Neural cell (in vitro differentiated cells): ENCODE data around the gene NKPD1. TPM values are rescaled to one million over a fixed set of nuclear protein-coding genes. Genes with fewer than 3 reads are reported as not detected.

Experiments used
- H2AFZ ChIP-seq: fragments of 200-600, 300-800 bp; sonication (generic), shearing (Covaris generic); 2 replicates; pipeline ENCODE4 v1.6.0; 2014; ENCODE audit warnings: low read depth, mild to moderate bottlenecking, antibody characterized with exemption, low read length, moderate library complexity
- H3F3A ChIP-seq: fragments of 200-600 bp; shearing (Covaris generic); 2 replicates; pipeline ENCODE4 v1.6.1; 2016; ENCODE audit warnings: mild to moderate bottlenecking, moderate library complexity, mixed read lengths, antibody characterized with exemption, low read length; ENCODE audit not compliant: insufficient read depth, poor library complexity, severe bottlenecking
- H3K27ac ChIP-seq: fragments of 200-600, 300-800 bp; sonication (generic), shearing (Covaris generic); 2 replicates; pipeline ENCODE4 v1.5.1; 2014; ENCODE audit warnings: mild to moderate bottlenecking, low read length, moderate library complexity
- H3K27me3 ChIP-seq: fragments of 300-800, 200-600 bp; sonication (generic), shearing (Covaris generic); 2 replicates; pipeline ENCODE4 v1.6.0; 2014; ENCODE audit warnings: mild to moderate bottlenecking, low read depth, low read length, moderate library complexity; ENCODE audit not compliant: insufficient read depth
- H3K36me3 ChIP-seq: fragments of 300-800, 200-600 bp; sonication (generic), shearing (Covaris generic); 2 replicates; pipeline ENCODE4 v1.5.1; 2014; ENCODE audit warnings: mild to moderate bottlenecking, antibody characterized with exemption, low read length, moderate library complexity; ENCODE audit not compliant: insufficient read depth
- H3K4me2 ChIP-seq: fragments of 300-800, 200-600 bp; sonication (generic), shearing (Covaris generic); 2 replicates; pipeline ENCODE4 v1.6.0; 2014; ENCODE audit warnings: mild to moderate bottlenecking, low read length
- H3K4me3 ChIP-seq: fragments of 300-800, 200-600 bp; sonication (generic), shearing (Covaris generic); 2 replicates; pipeline ENCODE4 v1.5.1; 2014; ENCODE audit warnings: mild to moderate bottlenecking, low read length, moderate library complexity
- H3K79me2 ChIP-seq: fragments of 200-600 bp; shearing (Covaris generic); replicated peaks from 2 replicates; pipeline ENCODE4 v1.6.0; 2014; ENCODE audit warnings: mild to moderate bottlenecking, low read length, moderate library complexity; ENCODE audit not compliant: insufficient read depth
- H3K9ac ChIP-seq: fragments of 300-800, 200-600 bp; sonication (generic), shearing (Covaris generic); 2 replicates; pipeline ENCODE4 v1.6.1; 2016; ENCODE audit warnings: mild to moderate bottlenecking, low read length, mixed read lengths
- H3K9me2 ChIP-seq: fragments of 200-600 bp; shearing (Covaris generic); 2 replicates; pipeline ENCODE4 v1.6.1; 2016; ENCODE audit warnings: mild to moderate bottlenecking, low read length, mixed read lengths; ENCODE audit not compliant: insufficient read depth
- H3K9me3 ChIP-seq: fragments of 200-600, 300-800 bp; sonication (generic), shearing (Covaris generic); 2 replicates; pipeline ENCODE4 v1.6.1; 2016; ENCODE audit warnings: mild to moderate bottlenecking, mixed run types, low read length, moderate library complexity, mixed read lengths
- H4K20me1 ChIP-seq: fragments of 200-600 bp; shearing (Covaris generic); 2 replicates; pipeline ENCODE4 v1.6.1; 2016; ENCODE audit warnings: mild to moderate bottlenecking, mixed run types; ENCODE audit not compliant: insufficient read depth
- CTCF ChIP-seq: fragments of 450-650 bp; IDR thresholded peaks from 2 replicates; pipeline ENCODE4 v1.5.1; 2014; ENCODE audit warnings: antibody characterized with exemption, mild to moderate bottlenecking, moderate library complexity; ENCODE audit not compliant: poor library complexity, severe bottlenecking
- EP300 ChIP-seq: fragments of 450-650 bp; conservative IDR thresholded peaks from 2 replicates; pipeline ENCODE4 v1.6.1; 2014; ENCODE audit warnings: antibody characterized with exemption, mild to moderate bottlenecking, moderate library complexity; ENCODE audit not compliant: poor library complexity, severe bottlenecking
- EZH2 ChIP-seq: fragments of 200-600, 300-800 bp; shearing (Covaris generic), sonication (generic); IDR thresholded peaks from 2 replicates; pipeline ENCODE4 v1.6.1; 2014; ENCODE audit warnings: antibody characterized with exemption, low read length, borderline replicate concordance, mild to moderate bottlenecking; ENCODE audit not compliant: insufficient read depth, poor library complexity, severe bottlenecking
- MXI1 ChIP-seq: fragments of 450-650 bp; conservative IDR thresholded peaks from 2 replicates; pipeline ENCODE4 v1.6.1; 2014; ENCODE audit warnings: antibody characterized with exemption, mild to moderate bottlenecking; ENCODE audit not compliant: poor library complexity, severe bottlenecking
- POLR2AphosphoS5 ChIP-seq: IDR thresholded peaks from 2 replicates; pipeline ENCODE4 v1.6.1; 2012
- RAD21 ChIP-seq: fragments of 450-650 bp; conservative IDR thresholded peaks from 2 replicates; pipeline ENCODE4 v1.6.1; 2014; ENCODE audit warnings: antibody characterized with exemption, mild to moderate bottlenecking, moderate library complexity
- REST ChIP-seq: IDR thresholded peaks from 2 replicates; pipeline ENCODE4 v1.6.1; 2012; ENCODE audit warnings: borderline replicate concordance
- SMC3 ChIP-seq: fragments of 450-650 bp; conservative IDR thresholded peaks from 2 replicates; pipeline ENCODE4 v1.6.1; 2014; ENCODE audit warnings: antibody characterized with exemption, mild to moderate bottlenecking, moderate library complexity; ENCODE audit not compliant: poor library complexity
- TAF1 ChIP-seq: IDR thresholded peaks from 2 replicates; pipeline ENCODE4 v1.6.1; 2012; ENCODE audit warnings: low read depth
- polyA plus RNA-seq: library from polyadenylated mRNA; depleted of rRNA; stranded (reverse); fragments of >200 nt; gene quantifications from 2 replicates; pipeline ENCODE4 v1.2.3, GENCODE V29; 2014

NKPD1 gene
- polyA plus RNA-seq, 1 donor from 2014 or later = 2.8 TPM

GRCh38 chr19:45140144-45140503, 20.7 kb downstream of the NKPD1 start:
- TF ChIP-seq RAD21 (no peak), MXI1 (no peak), POLR2AphosphoS5 (no peak), SMC3 (no peak), REST (no peak), TAF1 (no peak), EP300 (no peak), CTCF (no peak), EZH2 (no peak)
- Histone ChIP-seq H2AFZ (no peak overlapping the region), H3K79me2 (peaks cover 3% of the 10 kb centered on the region), H3K9me3 (no peaks in the 10 kb centered on the region), H3K27me3 (no peaks in the 10 kb centered on the region), H3K9me2 (no peaks in the 10 kb centered on the region), H3K9ac (no peak overlapping the region), H4K20me1 (no peaks in the 10 kb centered on the region), H3K27ac (no peak overlapping the region), H3K4me3 (no peak overlapping the region), H3F3A (no peaks in the 10 kb centered on the region), H3K4me2 (no peak overlapping the region), H3K36me3 (no peaks in the 10 kb centered on the region)

GRCh38 chr19:45139286-45140143, 21.3 kb downstream of the NKPD1 start:
- no peak overlapping the region for H2AFZ ChIP-seq
- H3K27me3 ChIP-seq = no peaks in the 10 kb centered on the region
- no peaks in the 10 kb centered on the region for H3K36me3 ChIP-seq
- no peaks in the 10 kb centered on the region for H3F3A ChIP-seq
- no peaks in the 10 kb centered on the region for H4K20me1 ChIP-seq
- H3K9ac ChIP-seq = no peak overlapping the region
- no peak overlapping the region for H3K4me3 ChIP-seq
- H3K4me2 ChIP-seq = no peak overlapping the region
- peaks cover 3% of the 10 kb centered on the region for H3K79me2 ChIP-seq
- no peaks in the 10 kb centered on the region for H3K9me2 ChIP-seq
- no peak for TF ChIP-seq RAD21
- no peak for TF ChIP-seq REST
- no peak for TF ChIP-seq SMC3
- TF ChIP-seq TAF1 = no peak
- TF ChIP-seq MXI1 = no peak
- no peak for TF ChIP-seq EP300
- TF ChIP-seq POLR2AphosphoS5 = no peak
- H3K27ac ChIP-seq = no peak overlapping the region
- H3K9me3 ChIP-seq = no peaks in the 10 kb centered on the region
